ENCODE measurements around the gene TAAR2.

DNA sequence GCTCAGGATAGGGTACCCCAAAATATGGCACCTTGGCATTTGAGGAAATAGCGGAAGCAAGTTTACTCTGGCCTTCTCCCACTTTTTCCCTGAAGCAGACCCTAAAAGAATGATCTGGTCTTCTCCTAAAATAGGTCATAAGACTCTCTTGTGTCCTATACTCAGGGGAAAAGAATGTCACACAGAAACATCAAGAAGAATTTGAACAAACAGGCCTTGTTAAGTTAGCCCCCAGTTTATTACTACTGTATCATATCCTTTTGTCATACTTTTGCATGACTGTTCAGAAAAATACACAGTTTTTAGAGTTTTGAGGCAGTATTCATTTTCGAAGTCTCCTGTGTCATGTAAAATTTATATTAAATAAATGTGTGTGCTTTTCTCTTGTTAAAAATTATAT, 12.5 kb downstream of the TAAR2 start:
- TF ChIP-seq POLR2A (IDR thresholded peaks at IDR 0.05) (no peak), CTCF (IDR thresholded peaks at IDR 0.05 in 8 of 11, conservative IDR thresholded peaks at IDR 0.05 in 3 of 11) (no peak), POLR2AphosphoS5 (IDR thresholded peaks at IDR 0.05) (no peak)
